ENCODE results near the gene KLHL11.

DNA sequence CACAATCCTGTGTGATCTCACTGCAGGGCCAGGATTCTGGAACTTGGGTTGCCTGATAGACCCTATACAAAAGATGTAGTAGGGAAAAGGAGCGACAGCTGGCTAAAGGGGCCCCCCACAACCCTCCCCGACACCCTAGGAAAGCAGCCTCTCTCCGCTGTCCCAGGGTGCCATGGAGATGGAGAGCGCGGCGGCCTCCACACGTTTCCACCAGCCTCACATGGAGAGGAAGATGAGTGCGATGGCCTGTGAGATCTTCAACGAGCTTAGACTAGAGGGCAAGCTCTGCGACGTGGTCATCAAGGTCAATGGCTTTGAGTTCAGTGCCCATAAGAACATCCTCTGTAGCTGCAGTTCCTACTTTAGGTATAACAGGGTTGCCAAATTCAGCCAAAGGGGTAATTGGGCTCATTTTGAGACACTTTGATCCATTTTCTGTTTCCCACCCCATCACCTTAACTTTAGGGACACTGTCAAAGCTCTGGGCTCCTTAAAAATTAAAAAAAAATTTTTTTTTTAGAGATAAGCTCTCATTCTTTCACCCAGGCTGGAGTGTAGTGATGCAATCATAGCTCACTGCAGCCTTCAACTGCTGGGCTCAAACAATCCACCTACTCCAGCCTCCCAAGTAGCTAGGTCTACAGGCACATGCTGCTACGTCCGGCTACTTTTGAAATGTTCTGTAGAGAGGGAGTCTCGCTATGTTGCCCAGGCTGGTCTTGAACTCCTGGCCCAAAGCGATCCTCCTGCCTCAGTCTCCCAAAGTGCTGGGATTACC is 27.3 kb downstream of the KLHL11 start, which contains the start of gene KLHL10:
- TF ChIP-seq, protein P1, sequence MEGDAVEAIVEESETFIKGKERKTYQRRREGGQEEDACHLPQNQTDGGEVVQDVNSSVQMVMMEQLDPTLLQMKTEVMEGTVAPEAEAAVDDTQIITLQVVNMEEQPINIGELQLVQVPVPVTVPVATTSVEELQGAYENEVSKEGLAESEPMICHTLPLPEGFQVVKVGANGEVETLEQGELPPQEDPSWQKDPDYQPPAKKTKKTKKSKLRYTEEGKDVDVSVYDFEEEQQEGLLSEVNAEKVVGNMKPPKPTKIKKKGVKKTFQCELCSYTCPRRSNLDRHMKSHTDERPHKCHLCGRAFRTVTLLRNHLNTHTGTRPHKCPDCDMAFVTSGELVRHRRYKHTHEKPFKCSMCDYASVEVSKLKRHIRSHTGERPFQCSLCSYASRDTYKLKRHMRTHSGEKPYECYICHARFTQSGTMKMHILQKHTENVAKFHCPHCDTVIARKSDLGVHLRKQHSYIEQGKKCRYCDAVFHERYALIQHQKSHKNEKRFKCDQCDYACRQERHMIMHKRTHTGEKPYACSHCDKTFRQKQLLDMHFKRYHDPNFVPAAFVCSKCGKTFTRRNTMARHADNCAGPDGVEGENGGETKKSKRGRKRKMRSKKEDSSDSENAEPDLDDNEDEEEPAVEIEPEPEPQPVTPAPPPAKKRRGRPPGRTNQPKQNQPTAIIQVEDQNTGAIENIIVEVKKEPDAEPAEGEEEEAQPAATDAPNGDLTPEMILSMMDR (IDR thresholded peaks at IDR 0.05; ENCODE audit: low read depth, low read length, missing input control) = no peak
- no peak for TF ChIP-seq EGR1 (IDR thresholded peaks at IDR 0.05; ENCODE audit: low read depth in 2 of 2)
- TF ChIP-seq FOXA1 (IDR thresholded peaks at IDR 0.05) = no peak

All from liver (tissue), 3 donors.